Vagina (tissue), 2 donors: ENCODE measurements around the gene CCNY. TPM values are rescaled to one million over a fixed set of nuclear protein-coding genes. Genes with fewer than 3 reads are reported as not detected.

ENCODE experiments used
- DNase-seq, 2 donors: peaks; one replicate each; pipeline ENCODE4 v3.0.0-alpha.2; 2017; ENCODE audit errors: extremely low spot score in 2 of 2
- H3K27ac ChIP-seq: fragments of 200-600 bp; sonication (generic); one replicate; pipeline ENCODE4 v1.5.1; 2019
- H3K27me3 ChIP-seq: fragments of 200-600 bp; sonication (generic); one replicate; pipeline ENCODE4 v1.5.1; 2019
- H3K36me3 ChIP-seq, 2 donors: fragments of 200-600 bp; sonication (generic); one replicate each; pipeline ENCODE4 v1.5.1; 2017 to 2019
- H3K4me1 ChIP-seq: fragments of 200-600 bp; sonication (generic); one replicate; pipeline ENCODE4 v1.5.1; 2019
- H3K4me3 ChIP-seq, 2 donors: fragments of 200-600 bp; sonication (generic); 1 replicate in 1 of 2; 2 replicates in 1 of 2; pipeline ENCODE4 v1.5.1; 2016 to 2019
- H3K9me3 ChIP-seq: fragments of 200-600 bp; sonication (generic); one replicate; pipeline ENCODE4 v1.5.1; 2019
- CTCF ChIP-seq, 3 experiments: fragments of 450-650 bp in 2 of 3; fragments of 200-600 bp in 1 of 3; sonication (generic) in 1 of 3; IDR thresholded peaks; one replicate each; pipeline ENCODE4 v1.5.1; 2017 to 2019; ENCODE audit warnings: antibody characterized with exemption in 3 of 3, mild to moderate bottlenecking in 2 of 3, moderate library complexity in 2 of 3
- POLR2A ChIP-seq, 2 donors: fragments of 450-650 bp; IDR thresholded peaks; one replicate each; pipeline ENCODE4 v1.6.1; 2017; ENCODE audit warnings: antibody characterized with exemption in 2 of 2, mild to moderate bottlenecking in 2 of 2, moderate library complexity in 2 of 2
- POLR2AphosphoS5 ChIP-seq, 2 donors: sonication (generic); formaldehyde crosslinking; IDR thresholded peaks; one replicate each; pipeline ENCODE4 v1.9.0; 2017; ENCODE audit warnings: antibody characterized with exemption in 2 of 2, mild to moderate bottlenecking in 2 of 2, low read depth in 1 of 2; ENCODE audit not compliant: insufficient read depth in 1 of 2
- intact Hi-C: fragments of 100-400 bp; cut with DNase I; formaldehyde crosslinking; loops from one replicate; pipeline ENCODE4 v1.15.1; 2023
- total RNA-seq: library from RNA; depleted of rRNA; stranded (reverse); fragments of >200 nt; gene quantifications from one replicate; pipeline ENCODE4 v1.2.3, GENCODE V29; 2016

CCNY gene
- total RNA-seq, 1 donor from 2014 or later: 28.5 TPM

DNA sequence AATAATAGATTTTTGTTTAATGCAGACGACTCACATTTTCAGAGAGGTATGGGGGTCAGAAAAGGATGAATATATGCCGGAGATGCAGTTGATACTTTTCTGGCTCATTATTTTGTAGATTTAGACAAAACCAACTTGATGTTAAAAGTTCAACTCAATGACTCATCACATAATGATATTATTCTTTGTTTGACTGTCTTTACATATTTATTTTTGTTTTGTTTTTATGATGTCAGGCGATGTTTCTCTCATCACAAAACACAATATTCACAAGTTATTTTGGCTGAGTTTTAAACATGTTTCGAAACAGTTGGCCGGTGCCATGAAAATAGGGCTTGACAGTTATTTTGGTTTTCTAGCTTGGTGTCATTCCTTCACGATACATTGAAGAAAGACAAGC is 270.1 kb downstream of the CCNY start:
- no peak for DNase-seq
- intact Hi-C loops: no loop called here
- Histone ChIP-seq H3K27ac (no peak overlapping the region), H3K9me3 (no peaks in the 10 kb centered on the region), H3K36me3 (no peaks in the 10 kb centered on the region), H3K27me3 (no peaks in the 10 kb centered on the region), H3K4me3 (no peak overlapping the region), H3K4me1 (peaks cover 5% of the 10 kb centered on the region)
- TF ChIP-seq POLR2A (IDR thresholded peaks at IDR 0.05) (no peak), POLR2AphosphoS5 (IDR thresholded peaks at IDR 0.05; ENCODE audit: insufficient read depth in 1 of 2, low read depth in 1 of 2) (no peak), CTCF (IDR thresholded peaks at IDR 0.05) (no peak)

DNA sequence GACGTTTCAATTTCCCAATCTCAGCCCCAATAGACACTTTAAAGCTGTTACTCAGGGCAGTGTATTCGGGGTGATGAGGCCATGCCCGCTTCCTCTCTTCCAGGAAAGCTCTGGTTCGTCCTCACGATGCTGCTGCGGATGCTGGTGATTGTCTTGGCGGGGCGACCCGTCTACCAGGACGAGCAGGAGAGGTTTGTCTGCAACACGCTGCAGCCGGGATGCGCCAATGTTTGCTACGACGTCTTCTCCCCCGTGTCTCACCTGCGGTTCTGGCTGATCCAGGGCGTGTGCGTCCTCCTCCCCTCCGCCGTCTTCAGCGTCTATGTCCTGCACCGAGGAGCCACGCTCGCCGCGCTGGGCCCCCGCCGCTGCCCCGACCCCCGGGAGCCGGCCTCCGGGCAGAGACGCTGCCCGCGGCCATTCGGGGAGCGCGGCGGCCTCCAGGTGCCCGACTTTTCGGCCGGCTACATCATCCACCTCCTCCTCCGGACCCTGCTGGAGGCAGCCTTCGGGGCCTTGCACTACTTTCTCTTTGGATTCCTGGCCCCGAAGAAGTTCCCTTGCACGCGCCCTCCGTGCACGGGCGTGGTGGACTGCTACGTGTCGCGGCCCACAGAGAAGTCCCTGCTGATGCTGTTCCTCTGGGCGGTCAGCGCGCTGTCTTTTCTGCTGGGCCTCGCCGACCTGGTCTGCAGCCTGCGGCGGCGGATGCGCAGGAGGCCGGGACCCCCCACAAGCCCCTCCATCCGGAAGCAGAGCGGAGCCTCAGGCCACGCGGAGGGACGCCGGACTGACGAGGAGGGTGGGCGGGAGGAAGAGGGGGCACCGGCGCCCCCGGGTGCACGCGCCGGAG is 271.4 kb downstream of the CCNY start:
- Histone ChIP-seq H3K27me3 (no peaks in the 10 kb centered on the region), H3K4me3 (peak overlapping the region; percentile 34 to 55)
- intact Hi-C loops: no loop called here

DNA sequence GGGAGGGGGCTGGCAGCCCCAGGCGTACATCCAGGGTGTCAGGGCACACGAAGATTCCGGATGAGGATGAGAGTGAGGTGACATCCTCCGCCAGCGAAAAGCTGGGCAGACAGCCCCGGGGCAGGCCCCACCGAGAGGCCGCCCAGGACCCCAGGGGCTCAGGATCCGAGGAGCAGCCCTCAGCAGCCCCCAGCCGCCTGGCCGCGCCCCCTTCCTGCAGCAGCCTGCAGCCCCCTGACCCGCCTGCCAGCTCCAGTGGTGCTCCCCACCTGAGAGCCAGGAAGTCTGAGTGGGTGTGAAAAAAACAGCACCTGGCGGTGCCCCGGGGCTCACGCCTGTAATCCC is 272.0 kb downstream of the CCNY start:
- intact Hi-C loops: no loop called here
- peaks cover 5% of the 10 kb centered on the region for H3K4me1 ChIP-seq
- no peaks in the 10 kb centered on the region for H3K36me3 ChIP-seq
- no peak overlapping the region for H3K27ac ChIP-seq
- TF ChIP-seq CTCF (IDR thresholded peaks at IDR 0.05) (no peak), POLR2AphosphoS5 (IDR thresholded peaks at IDR 0.05; ENCODE audit: insufficient read depth in 1 of 2, low read depth in 1 of 2) (no peak), POLR2A (IDR thresholded peaks at IDR 0.05) (no peak)
- H3K9me3 ChIP-seq: no peaks in the 10 kb centered on the region
- no peaks in the 10 kb centered on the region for H3K27me3 ChIP-seq
- no peak for DNase-seq
- peak overlapping the region; percentile 34 to 55 for H3K4me3 ChIP-seq

More for the DNA sequence above, 271.4 kb downstream of the CCNY start:
- no peak overlapping the region for H3K27ac ChIP-seq
- H3K4me1 ChIP-seq: peaks cover 5% of the 10 kb centered on the region
- no peak for TF ChIP-seq CTCF (IDR thresholded peaks at IDR 0.05)
- no peak for TF ChIP-seq POLR2A (IDR thresholded peaks at IDR 0.05)
- TF ChIP-seq POLR2AphosphoS5 (IDR thresholded peaks at IDR 0.05; ENCODE audit: insufficient read depth in 1 of 2, low read depth in 1 of 2): no peak
- no peak for DNase-seq
- no peaks in the 10 kb centered on the region for H3K36me3 ChIP-seq
- no peaks in the 10 kb centered on the region for H3K9me3 ChIP-seq

GRCh38 chr10:35611750-35612149 is 275.4 kb downstream of the CCNY start:
- Histone ChIP-seq H3K27ac (no peak overlapping the region), H3K27me3 (no peaks in the 10 kb centered on the region), H3K36me3 (no peaks in the 10 kb centered on the region), H3K4me3 (no peak overlapping the region), H3K4me1 (peaks cover 5% of the 10 kb centered on the region), H3K9me3 (no peaks in the 10 kb centered on the region)
- TF ChIP-seq CTCF (IDR thresholded peaks at IDR 0.05) (no peak), POLR2A (IDR thresholded peaks at IDR 0.05) (no peak), POLR2AphosphoS5 (IDR thresholded peaks at IDR 0.05; ENCODE audit: insufficient read depth in 1 of 2, low read depth in 1 of 2) (no peak)
- intact Hi-C loops: no loop called here
- no peak for DNase-seq

GRCh38 chr10:35612385-35613106 is 276.2 kb downstream of the CCNY start:
- no peak overlapping the region for H3K4me3 ChIP-seq
- H3K27ac ChIP-seq: no peak overlapping the region
- H3K36me3 ChIP-seq: no peaks in the 10 kb centered on the region
- intact Hi-C loops: no loop called here
- DNase-seq: no peak
- no peaks in the 10 kb centered on the region for H3K9me3 ChIP-seq
- no peaks in the 10 kb centered on the region for H3K27me3 ChIP-seq
- H3K4me1 ChIP-seq: peaks cover 5% of the 10 kb centered on the region
- no peak for TF ChIP-seq POLR2AphosphoS5 (IDR thresholded peaks at IDR 0.05; ENCODE audit: insufficient read depth in 1 of 2, low read depth in 1 of 2)
- no peak for TF ChIP-seq POLR2A (IDR thresholded peaks at IDR 0.05)
- TF ChIP-seq CTCF (IDR thresholded peaks at IDR 0.05): no peak
